Measurements from ENCODE around the gene SOHLH2. TPM values are rescaled to one million over a fixed set of nuclear protein-coding genes. Genes with fewer than 3 reads are reported as not detected.

Gene SOHLH2
- polyA plus RNA-seq, 1 donor from 2014 or later = 4.5 TPM

DNA sequence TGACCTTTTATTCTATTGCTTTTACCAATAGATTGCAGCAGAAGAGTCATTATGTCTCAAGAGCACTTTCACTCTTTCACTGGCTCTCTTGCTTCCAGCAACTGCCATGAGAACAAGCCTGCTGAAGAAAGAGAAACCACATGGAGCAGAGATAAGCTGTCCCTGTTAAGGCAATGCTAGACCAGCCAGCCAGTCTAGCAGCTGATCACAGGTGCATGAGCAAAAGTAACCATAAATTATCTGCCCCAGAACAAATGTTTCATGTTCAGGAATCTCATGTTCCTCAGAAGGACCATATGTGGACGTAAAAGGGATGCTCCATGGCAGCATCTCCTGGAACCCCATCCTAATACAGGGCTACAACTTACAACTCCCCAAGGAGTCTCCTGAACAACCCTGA, 62.8 kb downstream of the SOHLH2 start:
- no peak for TF ChIP-seq MXI1 (conservative IDR thresholded peaks at IDR 0.05; ENCODE audit: poor library complexity, severe bottlenecking)
- no peak for TF ChIP-seq POLR2AphosphoS5 (IDR thresholded peaks at IDR 0.05)
- TF ChIP-seq, protein P1, sequence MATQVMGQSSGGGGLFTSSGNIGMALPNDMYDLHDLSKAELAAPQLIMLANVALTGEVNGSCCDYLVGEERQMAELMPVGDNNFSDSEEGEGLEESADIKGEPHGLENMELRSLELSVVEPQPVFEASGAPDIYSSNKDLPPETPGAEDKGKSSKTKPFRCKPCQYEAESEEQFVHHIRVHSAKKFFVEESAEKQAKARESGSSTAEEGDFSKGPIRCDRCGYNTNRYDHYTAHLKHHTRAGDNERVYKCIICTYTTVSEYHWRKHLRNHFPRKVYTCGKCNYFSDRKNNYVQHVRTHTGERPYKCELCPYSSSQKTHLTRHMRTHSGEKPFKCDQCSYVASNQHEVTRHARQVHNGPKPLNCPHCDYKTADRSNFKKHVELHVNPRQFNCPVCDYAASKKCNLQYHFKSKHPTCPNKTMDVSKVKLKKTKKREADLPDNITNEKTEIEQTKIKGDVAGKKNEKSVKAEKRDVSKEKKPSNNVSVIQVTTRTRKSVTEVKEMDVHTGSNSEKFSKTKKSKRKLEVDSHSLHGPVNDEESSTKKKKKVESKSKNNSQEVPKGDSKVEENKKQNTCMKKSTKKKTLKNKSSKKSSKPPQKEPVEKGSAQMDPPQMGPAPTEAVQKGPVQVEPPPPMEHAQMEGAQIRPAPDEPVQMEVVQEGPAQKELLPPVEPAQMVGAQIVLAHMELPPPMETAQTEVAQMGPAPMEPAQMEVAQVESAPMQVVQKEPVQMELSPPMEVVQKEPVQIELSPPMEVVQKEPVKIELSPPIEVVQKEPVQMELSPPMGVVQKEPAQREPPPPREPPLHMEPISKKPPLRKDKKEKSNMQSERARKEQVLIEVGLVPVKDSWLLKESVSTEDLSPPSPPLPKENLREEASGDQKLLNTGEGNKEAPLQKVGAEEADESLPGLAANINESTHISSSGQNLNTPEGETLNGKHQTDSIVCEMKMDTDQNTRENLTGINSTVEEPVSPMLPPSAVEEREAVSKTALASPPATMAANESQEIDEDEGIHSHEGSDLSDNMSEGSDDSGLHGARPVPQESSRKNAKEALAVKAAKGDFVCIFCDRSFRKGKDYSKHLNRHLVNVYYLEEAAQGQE (IDR thresholded peaks at IDR 0.05; ENCODE audit: borderline replicate concordance) = no peak
- TF ChIP-seq TAF1 (IDR thresholded peaks at IDR 0.05; ENCODE audit: low read depth) = no peak
- TF ChIP-seq SMC3 (conservative IDR thresholded peaks at IDR 0.05; ENCODE audit: poor library complexity) = no peak
- TF ChIP-seq RAD21 (conservative IDR thresholded peaks at IDR 0.05) = no peak
- TF ChIP-seq, protein P2, sequence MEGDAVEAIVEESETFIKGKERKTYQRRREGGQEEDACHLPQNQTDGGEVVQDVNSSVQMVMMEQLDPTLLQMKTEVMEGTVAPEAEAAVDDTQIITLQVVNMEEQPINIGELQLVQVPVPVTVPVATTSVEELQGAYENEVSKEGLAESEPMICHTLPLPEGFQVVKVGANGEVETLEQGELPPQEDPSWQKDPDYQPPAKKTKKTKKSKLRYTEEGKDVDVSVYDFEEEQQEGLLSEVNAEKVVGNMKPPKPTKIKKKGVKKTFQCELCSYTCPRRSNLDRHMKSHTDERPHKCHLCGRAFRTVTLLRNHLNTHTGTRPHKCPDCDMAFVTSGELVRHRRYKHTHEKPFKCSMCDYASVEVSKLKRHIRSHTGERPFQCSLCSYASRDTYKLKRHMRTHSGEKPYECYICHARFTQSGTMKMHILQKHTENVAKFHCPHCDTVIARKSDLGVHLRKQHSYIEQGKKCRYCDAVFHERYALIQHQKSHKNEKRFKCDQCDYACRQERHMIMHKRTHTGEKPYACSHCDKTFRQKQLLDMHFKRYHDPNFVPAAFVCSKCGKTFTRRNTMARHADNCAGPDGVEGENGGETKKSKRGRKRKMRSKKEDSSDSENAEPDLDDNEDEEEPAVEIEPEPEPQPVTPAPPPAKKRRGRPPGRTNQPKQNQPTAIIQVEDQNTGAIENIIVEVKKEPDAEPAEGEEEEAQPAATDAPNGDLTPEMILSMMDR (IDR thresholded peaks at IDR 0.05; ENCODE audit: poor library complexity, severe bottlenecking) = no peak
- no peak for TF ChIP-seq EP300 (conservative IDR thresholded peaks at IDR 0.05; ENCODE audit: poor library complexity, severe bottlenecking)
- TF ChIP-seq EZH2 (IDR thresholded peaks at IDR 0.05; ENCODE audit: borderline replicate concordance, insufficient read depth, low read length, poor library complexity, severe bottlenecking) = no peak
- Histone ChIP-seq H3K9ac (ENCODE audit: low read length) (no peak overlapping the region), H3K9me2 (ENCODE audit: insufficient read depth, low read length) (no peaks in the 10 kb centered on the region), H3K79me2 (replicated peaks; ENCODE audit: insufficient read depth, low read length) (no peaks in the 10 kb centered on the region), H3K27ac (ENCODE audit: low read length) (no peak overlapping the region), H3K4me3 (ENCODE audit: low read length) (no peak overlapping the region), H3K4me2 (ENCODE audit: low read length) (no peak overlapping the region), H3K9me3 (ENCODE audit: low read length) (no peaks in the 10 kb centered on the region), H3K27me3 (ENCODE audit: insufficient read depth, low read depth, low read length) (no peaks in the 10 kb centered on the region), H4K20me1 (ENCODE audit: insufficient read depth) (no peaks in the 10 kb centered on the region), H2AFZ (ENCODE audit: low read depth, low read length) (no peak overlapping the region), H3F3A (ENCODE audit: insufficient read depth, low read length, poor library complexity, severe bottlenecking) (no peaks in the 10 kb centered on the region), H3K36me3 (ENCODE audit: insufficient read depth, low read length) (no peaks in the 10 kb centered on the region)

DNA sequence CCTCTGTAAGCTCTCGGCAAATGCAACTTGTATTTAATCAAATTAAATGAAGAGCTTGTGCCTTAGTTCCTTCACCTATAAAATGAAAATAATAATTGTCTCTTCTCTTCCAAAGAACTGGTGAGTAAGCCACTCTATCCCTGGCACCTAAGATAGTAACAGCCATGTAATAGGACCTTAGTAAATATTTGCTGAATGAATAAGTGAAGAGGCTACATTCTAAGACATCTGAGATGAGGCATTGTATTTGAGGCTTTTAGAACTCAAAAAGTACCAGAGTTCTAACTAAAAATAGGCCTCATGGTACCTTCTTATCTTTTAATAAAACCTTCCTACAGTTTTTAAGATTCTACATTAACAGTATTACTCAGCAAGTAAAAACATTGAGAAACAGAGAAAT, 65.9 kb downstream of the SOHLH2 start:
- Histone ChIP-seq H3K79me2 (replicated peaks; ENCODE audit: insufficient read depth, low read length) (no peaks in the 10 kb centered on the region), H3K9me3 (ENCODE audit: low read length) (no peaks in the 10 kb centered on the region), H3K9ac (ENCODE audit: low read length) (no peak overlapping the region), H2AFZ (ENCODE audit: low read depth, low read length) (no peak overlapping the region), H3K27ac (ENCODE audit: low read length) (no peak overlapping the region), H3F3A (ENCODE audit: insufficient read depth, low read length, poor library complexity, severe bottlenecking) (no peaks in the 10 kb centered on the region), H3K4me3 (ENCODE audit: low read length) (no peak overlapping the region), H3K9me2 (ENCODE audit: insufficient read depth, low read length) (no peaks in the 10 kb centered on the region), H3K36me3 (ENCODE audit: insufficient read depth, low read length) (no peaks in the 10 kb centered on the region), H3K27me3 (ENCODE audit: insufficient read depth, low read depth, low read length) (no peaks in the 10 kb centered on the region), H3K4me2 (ENCODE audit: low read length) (no peak overlapping the region), H4K20me1 (ENCODE audit: insufficient read depth) (no peaks in the 10 kb centered on the region)
- TF ChIP-seq POLR2AphosphoS5 (IDR thresholded peaks at IDR 0.05) = no peak

DNA sequence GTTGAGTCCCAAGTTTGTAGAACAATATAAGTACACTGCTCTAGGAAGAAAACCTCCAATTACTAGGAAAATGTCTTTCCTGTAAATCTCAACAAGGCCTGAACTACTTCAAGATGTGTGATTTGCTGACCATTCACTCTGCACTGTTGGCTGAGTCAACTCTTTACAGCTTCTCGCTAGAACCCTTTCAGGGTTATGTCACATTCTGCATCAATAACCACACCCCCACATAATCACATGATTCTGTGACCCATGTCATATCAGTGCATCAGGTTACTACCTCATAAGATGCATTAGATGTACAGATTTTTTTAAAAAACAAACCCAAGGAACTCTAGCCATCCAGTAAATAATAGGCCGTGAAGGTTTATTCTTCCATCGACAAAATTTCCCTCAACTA, 67.0 kb downstream of the SOHLH2 start:
- Histone ChIP-seq H2AFZ (ENCODE audit: low read depth, low read length) (no peak overlapping the region), H4K20me1 (ENCODE audit: insufficient read depth) (no peaks in the 10 kb centered on the region), H3K9me2 (ENCODE audit: insufficient read depth, low read length) (no peaks in the 10 kb centered on the region), H3K36me3 (ENCODE audit: insufficient read depth, low read length) (no peaks in the 10 kb centered on the region), H3K27ac (ENCODE audit: low read length) (no peak overlapping the region), H3K4me3 (ENCODE audit: low read length) (no peak overlapping the region), H3K9ac (ENCODE audit: low read length) (no peak overlapping the region), H3K4me2 (ENCODE audit: low read length) (no peak overlapping the region), H3K79me2 (replicated peaks; ENCODE audit: insufficient read depth, low read length) (no peaks in the 10 kb centered on the region), H3K9me3 (ENCODE audit: low read length) (no peaks in the 10 kb centered on the region), H3F3A (ENCODE audit: insufficient read depth, low read length, poor library complexity, severe bottlenecking) (no peaks in the 10 kb centered on the region), H3K27me3 (ENCODE audit: insufficient read depth, low read depth, low read length) (no peaks in the 10 kb centered on the region)
- TF ChIP-seq EP300 (conservative IDR thresholded peaks at IDR 0.05; ENCODE audit: poor library complexity, severe bottlenecking) (no peak), SMC3 (conservative IDR thresholded peaks at IDR 0.05; ENCODE audit: poor library complexity) (no peak)
